DMS53 treated with DMSO at 0.1 percent for 48 hours (cell line): ENCODE results near the gene DNAH11.
"Not testable (repeated sequence)": the region's sequence is repeated elsewhere in the genome, so short reads cannot be mapped to it uniquely, and the experiment has no call there.

Experiments
- DNase-seq: peaks from one replicate; lab custom pipeline; 2025; ENCODE audit not compliant: unreplicated experiment; lab: John Stamatoyannopoulos, UW

Gene DNAH11

GRCh38 chr7:21868576-21868850 is 325.7 kb downstream of the DNAH11 start:
- DNase-seq = no peak

DNA sequence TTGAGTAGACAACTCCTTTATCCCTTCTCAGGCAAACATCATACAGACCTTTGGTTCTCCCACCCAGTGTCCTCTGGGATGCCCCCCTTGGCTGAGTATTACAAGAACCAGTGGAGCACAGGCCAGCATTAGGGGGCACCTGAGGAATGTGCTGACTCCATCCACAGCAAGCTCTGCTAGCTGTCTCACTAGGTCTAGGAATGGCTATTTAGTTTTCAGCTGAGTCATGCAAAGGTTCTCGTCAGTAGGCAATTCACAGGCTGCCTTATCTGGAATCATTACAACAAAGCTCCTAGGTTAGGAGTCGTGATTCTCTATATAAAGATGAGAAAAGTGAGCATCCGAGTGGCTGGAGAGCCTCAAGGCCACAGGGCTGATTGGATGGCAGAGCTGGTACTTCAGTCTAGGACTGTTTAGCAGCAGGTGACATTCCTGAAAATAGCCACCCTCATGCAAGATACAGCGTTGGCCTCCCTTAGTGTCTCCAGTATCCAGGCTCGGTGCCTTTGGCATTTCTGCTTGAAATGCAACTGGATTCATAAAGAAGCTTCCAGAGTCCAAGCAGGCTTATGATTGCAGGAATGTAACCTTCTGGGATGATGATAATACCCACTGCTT is 327.1 kb downstream of the DNAH11 start:
- DNase-seq = no peak

- DNase-seq = no peak
Measured at GRCh38 chr7:21883069-21883468, 340.2 kb downstream of the DNAH11 start.

DNA sequence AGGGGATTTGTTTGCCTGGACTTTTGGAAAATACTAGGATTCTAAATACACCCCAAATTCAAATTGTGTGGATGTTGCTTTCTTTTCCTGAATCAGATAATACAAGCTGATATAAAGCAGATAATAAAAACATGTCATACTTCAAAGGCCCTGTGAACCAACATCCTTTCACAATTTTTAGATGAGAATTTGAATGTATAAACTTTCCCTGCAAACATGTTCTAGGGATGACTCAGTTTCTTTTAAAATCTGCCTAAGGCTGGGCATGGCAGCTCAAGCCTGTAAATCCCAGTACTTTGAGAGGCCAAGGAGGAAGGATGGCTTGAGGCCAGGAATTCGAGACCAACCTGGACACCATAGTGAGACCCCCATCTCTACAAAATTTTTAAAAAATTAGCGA is 340.7 kb downstream of the DNAH11 start:
- DNase-seq = not testable (repeated sequence)

DNA sequence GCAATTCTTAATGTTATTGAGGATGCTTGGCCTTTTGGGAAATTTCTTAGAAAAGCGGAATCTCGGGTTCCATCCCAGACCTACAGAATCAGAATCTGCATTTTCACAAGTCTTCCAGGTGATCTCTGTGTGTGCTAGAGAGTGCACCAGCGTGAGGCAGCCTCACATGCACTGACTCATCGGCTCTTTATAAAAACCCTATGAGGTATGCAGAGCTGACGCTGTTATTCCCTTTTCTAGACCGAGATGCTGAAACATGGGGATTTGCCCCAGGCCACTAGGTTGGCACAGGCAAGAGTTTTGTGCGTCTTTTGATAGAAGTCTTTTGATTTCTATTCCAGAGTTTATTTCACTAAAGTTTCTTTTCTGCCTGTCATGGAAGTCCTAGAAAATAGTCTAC is 341.7 kb downstream of the DNAH11 start:
- no peak for DNase-seq

DNA sequence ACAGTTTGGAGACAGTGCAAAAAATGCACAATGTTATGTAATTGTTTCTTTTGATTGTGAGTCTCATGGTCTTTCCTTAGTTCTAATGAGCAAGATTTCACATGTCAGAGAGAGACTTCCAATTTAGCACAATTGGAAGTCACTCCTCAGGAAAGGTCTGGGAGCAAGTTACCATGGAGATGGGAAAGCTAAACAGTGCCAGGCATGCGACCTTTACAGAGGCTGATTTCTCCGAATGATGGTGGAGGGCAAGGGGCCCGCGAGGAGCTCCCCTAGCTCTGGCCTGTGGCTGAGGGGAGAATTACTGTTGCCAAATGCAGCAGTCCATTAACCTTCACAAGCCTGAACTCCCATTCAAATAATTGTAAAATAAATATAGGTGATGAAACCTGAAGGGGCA is 343.6 kb downstream of the DNAH11 start:
- no peak for DNase-seq

DNA sequence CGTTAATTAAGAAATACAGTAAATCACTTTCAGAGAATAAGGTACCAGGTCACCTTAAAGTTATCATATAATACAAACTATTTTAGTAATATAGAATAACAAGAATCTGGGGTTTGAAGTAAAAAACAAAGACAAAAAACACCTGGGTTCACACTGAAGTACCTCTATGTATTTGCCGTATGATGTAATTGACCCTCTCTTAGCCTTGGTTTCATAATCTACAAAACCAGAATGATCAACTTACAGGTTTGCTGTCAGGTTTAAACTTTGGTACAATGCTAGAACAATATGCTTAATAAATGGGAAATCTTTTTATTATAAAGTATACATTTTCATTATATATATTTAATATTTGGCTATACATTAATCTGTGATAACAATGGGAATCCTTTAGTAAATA is 344.5 kb downstream of the DNAH11 start:
- no peak for DNase-seq

DNA sequence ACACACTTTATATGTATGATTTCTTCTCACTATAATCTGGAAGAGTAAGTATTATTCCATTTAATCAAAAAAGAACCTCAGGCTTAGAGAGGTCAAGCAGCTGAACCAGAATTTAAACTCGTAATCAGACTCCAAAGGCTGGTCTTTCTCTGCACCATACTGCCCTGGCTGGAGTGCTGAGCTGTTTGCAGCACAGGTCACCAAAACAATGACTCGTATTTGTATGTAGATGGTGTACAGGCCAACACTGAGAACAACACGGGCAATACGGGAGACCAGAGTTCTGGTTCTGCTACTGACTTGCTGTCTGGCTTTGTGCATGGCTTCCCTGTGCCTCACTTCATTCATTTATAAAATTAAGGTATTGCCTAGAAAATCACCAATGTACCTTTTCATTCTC is 344.9 kb downstream of the DNAH11 start:
- no peak for DNase-seq

DNA sequence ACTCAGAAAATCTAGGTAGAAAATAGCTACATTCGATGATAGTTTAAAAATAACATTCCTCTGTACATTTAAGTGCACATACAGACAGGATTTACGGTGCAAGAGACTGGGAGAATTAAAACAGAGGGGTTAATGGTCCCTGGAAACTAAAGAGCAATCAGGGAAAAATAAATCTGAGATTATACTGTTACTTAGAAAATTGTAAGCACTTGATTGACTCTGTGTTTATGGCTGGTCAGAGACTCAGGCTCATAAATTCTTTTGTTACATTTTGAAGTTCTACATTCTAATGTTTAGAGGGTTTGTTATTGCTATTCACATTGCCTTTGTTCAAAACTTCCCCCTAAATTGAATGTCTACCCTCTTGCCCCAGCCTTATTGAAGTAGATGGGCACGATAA is 348.5 kb downstream of the DNAH11 start:
- no peak for DNase-seq

DNA sequence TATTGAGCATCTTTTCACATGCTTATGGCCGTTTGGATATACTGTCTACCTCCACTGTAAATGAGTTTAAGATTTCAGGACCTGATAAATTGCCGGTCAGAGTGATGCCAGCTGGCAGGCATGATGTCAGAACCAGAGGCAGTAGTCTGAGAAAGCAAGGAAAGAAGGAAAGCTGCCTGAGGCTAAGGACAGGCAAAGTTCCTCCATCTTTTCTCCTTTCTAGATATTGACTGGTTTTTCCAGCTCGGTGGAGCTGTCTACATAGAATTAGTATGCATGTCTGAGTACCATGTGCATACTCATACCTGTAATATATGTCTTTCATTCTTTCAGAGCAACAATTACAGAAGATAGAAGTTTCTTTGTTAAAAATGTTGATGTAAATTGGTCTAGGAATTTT is 350.6 kb downstream of the DNAH11 start:
- DNase-seq = no peak

- no peak for DNase-seq
Measured at GRCh38 chr7:21898265-21898930, 355.6 kb downstream of the DNAH11 start.

GRCh38 chr7:21902240-21902639 is 359.4 kb downstream of the DNAH11 start:
- no peak for DNase-seq

DNA sequence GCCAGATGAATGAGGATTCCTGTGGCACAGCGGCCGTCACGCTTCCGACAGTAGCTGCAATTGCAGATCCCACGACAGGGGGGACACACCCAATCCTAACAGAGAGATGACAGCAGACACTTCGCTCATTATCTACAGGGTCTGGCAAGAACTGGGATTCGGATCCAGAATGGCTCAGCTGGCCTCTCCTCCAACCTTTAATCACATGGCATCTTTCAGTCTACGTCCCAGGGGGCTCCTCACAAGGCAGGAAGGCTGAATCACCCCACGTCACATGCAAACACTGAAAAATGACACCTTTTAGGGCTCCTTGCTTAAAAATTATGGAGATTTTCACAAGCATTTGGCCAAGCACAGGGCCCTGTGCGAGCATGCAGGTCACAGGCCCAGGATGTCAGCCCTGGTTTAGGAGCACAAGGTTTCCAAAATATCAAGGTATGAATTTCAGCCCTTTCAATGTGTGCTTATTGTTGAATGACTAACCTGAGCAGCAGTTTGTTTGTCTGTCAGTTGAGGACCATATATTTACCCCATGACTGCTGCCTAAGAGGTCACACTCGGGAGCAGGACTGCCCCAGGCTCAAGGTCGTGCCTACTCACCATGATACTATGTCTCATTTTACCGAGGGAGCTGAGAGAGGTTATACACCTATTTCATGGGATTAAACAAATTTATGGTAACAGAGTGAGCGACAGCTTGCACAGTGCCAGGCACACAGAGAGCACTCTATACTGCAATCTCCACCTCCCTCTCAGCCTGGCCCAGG is 360.4 kb downstream of the DNAH11 start:
- DNase-seq = no peak

DNA sequence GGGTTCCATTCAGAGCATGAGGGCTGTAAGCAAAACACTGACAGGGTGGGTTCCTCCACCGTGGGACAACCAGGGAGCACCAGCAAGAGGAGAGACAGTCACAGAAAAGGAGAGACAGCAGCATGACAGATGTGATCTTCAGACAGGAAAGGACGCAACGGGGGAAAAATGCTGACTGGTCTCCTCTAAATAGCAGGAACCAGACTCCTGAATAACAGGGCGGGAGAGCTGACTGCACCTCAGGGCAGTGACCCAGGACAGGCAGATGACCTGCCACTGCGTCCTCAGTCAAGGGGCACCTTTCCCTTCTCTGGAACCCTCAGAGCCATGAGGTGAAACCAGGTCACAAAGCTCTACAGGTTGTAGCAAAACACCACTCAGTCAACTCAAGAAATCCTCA is 365.9 kb downstream of the DNAH11 start:
- DNase-seq = no peak

- no peak for DNase-seq
Measured at GRCh38 chr7:21910253-21910652, 367.4 kb downstream of the DNAH11 start.

DNA sequence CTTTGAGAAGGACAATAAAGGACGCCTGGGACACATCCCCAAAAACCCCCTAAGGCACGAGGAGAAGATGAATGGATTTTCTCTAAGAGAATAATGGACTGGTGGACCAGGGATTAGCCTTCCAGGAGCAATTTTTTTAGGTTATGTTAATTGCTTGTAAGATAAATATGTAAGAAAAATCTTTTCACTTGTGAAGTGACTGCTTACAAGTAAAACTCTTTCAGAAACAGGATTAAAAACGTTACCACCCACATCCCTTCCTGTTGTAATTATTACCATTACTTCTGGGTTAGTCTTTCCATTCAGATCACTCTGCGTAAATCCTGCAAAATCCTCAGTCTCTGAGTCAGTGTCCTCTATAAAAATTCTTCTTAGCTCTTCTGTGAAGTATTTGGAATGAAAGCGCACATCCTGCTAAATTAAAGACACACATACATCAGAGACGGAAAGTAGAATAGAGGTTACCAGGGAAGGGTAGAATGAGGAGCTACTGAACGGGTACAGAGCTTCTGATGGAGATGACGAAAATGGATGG is 368.6 kb downstream of the DNAH11 start:
- DNase-seq = no peak

DNA sequence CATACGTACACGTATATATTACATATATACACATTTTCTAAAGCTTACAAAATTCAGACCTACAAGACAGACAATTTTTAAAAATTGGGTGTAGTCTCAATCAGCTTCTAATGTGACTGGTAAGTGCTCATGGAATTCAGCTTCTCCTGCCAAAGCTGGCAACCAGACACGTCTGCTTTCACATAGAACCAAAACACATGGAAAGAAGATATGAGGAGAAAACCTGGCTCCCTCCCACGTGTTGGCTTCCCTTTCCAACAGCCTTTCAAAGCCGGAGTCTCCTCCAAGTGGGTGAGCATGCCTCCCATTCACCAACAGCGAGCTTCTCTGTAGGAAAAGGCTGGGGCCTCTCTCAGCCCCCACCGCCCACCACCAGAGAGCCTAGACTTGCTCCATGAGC is 369.5 kb downstream of the DNAH11 start:
- no peak for DNase-seq

- DNase-seq = no peak
Measured at GRCh38 chr7:21912931-21913780, 370.3 kb downstream of the DNAH11 start.

DNA sequence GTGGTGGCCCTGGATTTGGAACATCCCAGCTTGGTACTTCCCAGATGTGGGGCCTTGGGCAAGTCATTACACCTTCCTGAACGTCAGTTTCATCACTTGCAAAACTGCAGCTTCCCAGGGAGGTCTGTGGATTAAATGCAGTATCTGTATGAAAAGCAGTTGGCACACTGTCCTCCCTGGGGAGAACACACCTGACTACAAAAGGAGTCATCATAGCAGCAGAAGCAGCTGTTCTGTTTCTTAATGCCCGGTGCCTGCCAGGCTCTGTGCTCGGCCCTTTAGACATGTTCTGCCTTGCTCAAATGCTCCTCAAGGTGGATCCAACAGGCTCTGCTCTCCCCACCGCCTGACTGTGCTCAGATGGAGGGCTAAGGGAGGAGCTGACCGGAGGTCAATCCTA is 371.8 kb downstream of the DNAH11 start:
- no peak for DNase-seq

DNA sequence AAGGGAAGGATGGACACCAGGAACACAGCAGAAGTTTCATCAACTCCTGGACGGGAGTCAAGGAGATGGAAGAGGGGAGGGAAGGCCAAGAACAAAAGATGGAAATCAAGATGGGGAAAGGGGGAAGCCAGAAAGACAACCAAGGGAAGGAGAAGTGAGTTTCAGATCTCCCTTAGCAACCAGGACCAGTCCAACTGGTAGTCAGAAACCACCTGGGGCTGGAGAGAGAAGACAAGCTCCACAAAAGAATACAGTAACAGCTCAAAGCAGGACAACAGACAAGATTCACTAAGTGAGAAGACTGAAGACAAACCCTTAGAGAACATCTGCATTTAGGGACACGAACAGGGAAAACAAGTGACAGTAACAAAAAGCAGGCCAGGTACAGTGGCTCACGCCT is 372.3 kb downstream of the DNAH11 start:
- DNase-seq = no peak

GRCh38 chr7:21916176-21916575 is 373.3 kb downstream of the DNAH11 start:
- no peak for DNase-seq
